Inferior parietal cortex (tissue), 1 donor: ENCODE data around the gene CAMTA1.

Source experiments
- DNase-seq: peaks from one replicate; pipeline ENCODE4 v3.0.0-alpha.2; 2016; ENCODE audit errors: extremely low spot score

The CAMTA1 gene

GRCh38 chr1:7386226-7387052, 601.2 kb downstream of the CAMTA1 start:
- DNase-seq: no peak

- no peak for DNase-seq
These were observed 602.0 kb downstream of the CAMTA1 start for GRCh38 chr1:7387053-7387927.

GRCh38 chr1:7388141-7388487, 602.9 kb downstream of the CAMTA1 start:
- DNase-seq: no peak

GRCh38 chr1:7388488-7389185, 603.4 kb downstream of the CAMTA1 start:
- peak; percentile 52 for DNase-seq

GRCh38 chr1:7389201-7389905, 604.1 kb downstream of the CAMTA1 start:
- no peak for DNase-seq

- no peak for DNase-seq
These were observed 604.8 kb downstream of the CAMTA1 start for GRCh38 chr1:7389906-7390603.

- DNase-seq: no peak
These were observed 605.3 kb downstream of the CAMTA1 start for GRCh38 chr1:7390604-7391000.

GRCh38 chr1:7393136-7393535, 607.9 kb downstream of the CAMTA1 start:
- no peak for DNase-seq

GRCh38 chr1:7395251-7395650, 610.0 kb downstream of the CAMTA1 start:
- no peak for DNase-seq

- DNase-seq: no peak
These were observed 613.7 kb downstream of the CAMTA1 start for GRCh38 chr1:7398982-7399381.

- no peak for DNase-seq
These were observed 614.4 kb downstream of the CAMTA1 start for GRCh38 chr1:7399514-7400125.

GRCh38 chr1:7400566-7400965, 615.3 kb downstream of the CAMTA1 start:
- no peak for DNase-seq

GRCh38 chr1:7401814-7402547, 616.7 kb downstream of the CAMTA1 start:
- no peak for DNase-seq

- DNase-seq: no peak
These were observed 617.2 kb downstream of the CAMTA1 start for GRCh38 chr1:7402548-7402850.

GRCh38 chr1:7403265-7404045, 618.2 kb downstream of the CAMTA1 start:
- no peak for DNase-seq

- DNase-seq: no peak
These were observed 618.9 kb downstream of the CAMTA1 start for GRCh38 chr1:7404046-7404742.

- no peak for DNase-seq
These were observed 620.7 kb downstream of the CAMTA1 start for GRCh38 chr1:7405844-7406500.
